ENCODE results near the gene KCNMA1. TPM values are rescaled to one million over a fixed set of nuclear protein-coding genes. Genes with fewer than 3 reads are reported as not detected.

Gene KCNMA1
- polyA plus RNA-seq, 1 of the 3 experiments (the other 2 are of a cell fraction): 107 TPM

GRCh38 chr10:77537720-77538373 lies 99.8 kb downstream of the KCNMA1 start:
- Histone ChIP-seq H3K36me3 (replicated peaks in 1 of 2; ENCODE audit: control insufficient read depth in 1 of 2, insufficient read depth in 2 of 2, low read length in 1 of 2) (no peaks in the 10 kb centered on the region), H3K9me3 (no peaks in the 10 kb centered on the region), H3K9ac (no peak overlapping the region), H3K4me1 (ENCODE audit: control insufficient read depth in 1 of 2, insufficient read depth in 2 of 2, low read depth in 1 of 2, low read length in 1 of 2) (peaks cover 15 to 19% of the 10 kb centered on the region in 2 experiments), H3F3A (replicated peaks; ENCODE audit: insufficient read depth) (peaks cover 16% of the 10 kb centered on the region), H2AFZ (ENCODE audit: low read depth) (no peak overlapping the region), H4K20me1 (ENCODE audit: insufficient read depth) (no peaks in the 10 kb centered on the region), H3K27ac (ENCODE audit: low read depth in 2 of 2, low read length in 1 of 2) (no peak overlapping the region), H3K79me2 (ENCODE audit: insufficient read depth) (peaks cover 12% of the 10 kb centered on the region; the same call in 1 of the 2 replicates), H3K27me3 (ENCODE audit: insufficient read depth) (no peaks in the 10 kb centered on the region), H3K4me2 (no peak overlapping the region), H3K4me3 (ENCODE audit: low read depth in 2 of 2, low read length in 1 of 2) (no peak overlapping the region), H3K9me2 (no peaks in the 10 kb centered on the region)
- WGBS (ENCODE audit: low lambda C conversion rate): 97% methylated on average over 13 of the region's 13 CpGs
- CTCF ChIA-PET: no interaction called here
- no peak for DNase-seq
- POLR2A ChIA-PET: no interaction called here
- TF ChIP-seq MAX (IDR thresholded peaks at IDR 0.05; ENCODE audit: low read depth) (no peak), SIN3A (IDR thresholded peaks at IDR 0.05; ENCODE audit: borderline replicate concordance, low read depth, low read length) (no peak), NFIC (IDR thresholded peaks at IDR 0.05; ENCODE audit: borderline replicate concordance) (no peak), TAF1 (IDR thresholded peaks at IDR 0.05; ENCODE audit: borderline replicate concordance, low read depth, low read length) (no peak), ELF1 (IDR thresholded peaks at IDR 0.05) (no peak), MEF2A (IDR thresholded peaks at IDR 0.05; ENCODE audit: borderline replicate concordance, low read depth) (no peak), TCF12 (IDR thresholded peaks at IDR 0.05) (no peak), PBX3 (IDR thresholded peaks at IDR 0.05) (no peak), MXI1 (IDR thresholded peaks at IDR 0.05; ENCODE audit: low read depth, low read length) (no peak), EP300 (IDR thresholded peaks at IDR 0.05; ENCODE audit: borderline replicate concordance in 1 of 2, low read depth in 1 of 2, low read length in 1 of 2) (no peak)
- TF ChIP-seq, protein P1, sequence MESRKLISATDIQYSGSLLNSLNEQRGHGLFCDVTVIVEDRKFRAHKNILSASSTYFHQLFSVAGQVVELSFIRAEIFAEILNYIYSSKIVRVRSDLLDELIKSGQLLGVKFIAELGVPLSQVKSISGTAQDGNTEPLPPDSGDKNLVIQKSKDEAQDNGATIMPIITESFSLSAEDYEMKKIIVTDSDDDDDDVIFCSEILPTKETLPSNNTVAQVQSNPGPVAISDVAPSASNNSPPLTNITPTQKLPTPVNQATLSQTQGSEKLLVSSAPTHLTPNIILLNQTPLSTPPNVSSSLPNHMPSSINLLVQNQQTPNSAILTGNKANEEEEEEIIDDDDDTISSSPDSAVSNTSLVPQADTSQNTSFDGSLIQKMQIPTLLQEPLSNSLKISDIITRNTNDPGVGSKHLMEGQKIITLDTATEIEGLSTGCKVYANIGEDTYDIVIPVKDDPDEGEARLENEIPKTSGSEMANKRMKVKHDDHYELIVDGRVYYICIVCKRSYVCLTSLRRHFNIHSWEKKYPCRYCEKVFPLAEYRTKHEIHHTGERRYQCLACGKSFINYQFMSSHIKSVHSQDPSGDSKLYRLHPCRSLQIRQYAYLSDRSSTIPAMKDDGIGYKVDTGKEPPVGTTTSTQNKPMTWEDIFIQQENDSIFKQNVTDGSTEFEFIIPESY (IDR thresholded peaks at IDR 0.05; ENCODE audit: borderline replicate concordance, low read depth): no peak

GRCh38 chr10:77537071-77537470 lies 100.5 kb downstream of the KCNMA1 start:
- Histone ChIP-seq H4K20me1 (ENCODE audit: insufficient read depth) (no peaks in the 10 kb centered on the region), H3K4me1 (ENCODE audit: control insufficient read depth in 1 of 2, insufficient read depth in 2 of 2, low read depth in 1 of 2, low read length in 1 of 2) (peaks cover 17 to 26% of the 10 kb centered on the region in 2 experiments), H3K9me3 (no peaks in the 10 kb centered on the region), H3K9me2 (no peaks in the 10 kb centered on the region), H3K9ac (no peak overlapping the region), H3K36me3 (replicated peaks in 1 of 2; ENCODE audit: control insufficient read depth in 1 of 2, insufficient read depth in 2 of 2, low read length in 1 of 2) (no peaks in the 10 kb centered on the region), H3K27ac (ENCODE audit: low read depth in 2 of 2, low read length in 1 of 2) (no peak overlapping the region), H2AFZ (ENCODE audit: low read depth) (no peak overlapping the region), H3K79me2 (ENCODE audit: insufficient read depth) (peaks cover 12% of the 10 kb centered on the region; the same call in 1 of the 2 replicates), H3F3A (replicated peaks; ENCODE audit: insufficient read depth) (peaks cover 22% of the 10 kb centered on the region), H3K4me2 (no peak overlapping the region), H3K4me3 (ENCODE audit: low read depth in 2 of 2, low read length in 1 of 2) (no peak overlapping the region), H3K27me3 (ENCODE audit: insufficient read depth) (no peaks in the 10 kb centered on the region)
- TF ChIP-seq GABPA (IDR thresholded peaks at IDR 0.05; ENCODE audit: low read depth) (no peak), RCOR1 (IDR thresholded peaks at IDR 0.05; ENCODE audit: low read length) (no peak), JUND (IDR thresholded peaks at IDR 0.05) (no peak), FOSL2 (IDR thresholded peaks at IDR 0.05; ENCODE audit: borderline replicate concordance, low read depth) (no peak), ELF1 (IDR thresholded peaks at IDR 0.05) (no peak), RAD21 (IDR thresholded peaks at IDR 0.05; ENCODE audit: low read length) (no peak), GATA2 (CRISPR knock-in tag; IDR thresholded peaks at IDR 0.05) (no peak), POLR2AphosphoS5 (IDR thresholded peaks at IDR 0.05; ENCODE audit: low read depth, low read length) (no peak), SMC3 (IDR thresholded peaks at IDR 0.05; ENCODE audit: low read depth, low read length) (no peak), FOXM1 (IDR thresholded peaks at IDR 0.05; ENCODE audit: low read depth) (no peak), TEAD4 (IDR thresholded peaks at IDR 0.05; ENCODE audit: borderline replicate concordance, insufficient read depth) (no peak), PBX3 (IDR thresholded peaks at IDR 0.05) (no peak), RFX5 (IDR thresholded peaks at IDR 0.05; ENCODE audit: low read length) (no peak)
- TF ChIP-seq, protein P2, sequence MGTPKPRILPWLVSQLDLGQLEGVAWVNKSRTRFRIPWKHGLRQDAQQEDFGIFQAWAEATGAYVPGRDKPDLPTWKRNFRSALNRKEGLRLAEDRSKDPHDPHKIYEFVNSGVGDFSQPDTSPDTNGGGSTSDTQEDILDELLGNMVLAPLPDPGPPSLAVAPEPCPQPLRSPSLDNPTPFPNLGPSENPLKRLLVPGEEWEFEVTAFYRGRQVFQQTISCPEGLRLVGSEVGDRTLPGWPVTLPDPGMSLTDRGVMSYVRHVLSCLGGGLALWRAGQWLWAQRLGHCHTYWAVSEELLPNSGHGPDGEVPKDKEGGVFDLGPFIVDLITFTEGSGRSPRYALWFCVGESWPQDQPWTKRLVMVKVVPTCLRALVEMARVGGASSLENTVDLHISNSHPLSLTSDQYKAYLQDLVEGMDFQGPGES (IDR thresholded peaks at IDR 0.05; ENCODE audit: low read depth, low read length): no peak
- TF ChIP-seq, protein P3, sequence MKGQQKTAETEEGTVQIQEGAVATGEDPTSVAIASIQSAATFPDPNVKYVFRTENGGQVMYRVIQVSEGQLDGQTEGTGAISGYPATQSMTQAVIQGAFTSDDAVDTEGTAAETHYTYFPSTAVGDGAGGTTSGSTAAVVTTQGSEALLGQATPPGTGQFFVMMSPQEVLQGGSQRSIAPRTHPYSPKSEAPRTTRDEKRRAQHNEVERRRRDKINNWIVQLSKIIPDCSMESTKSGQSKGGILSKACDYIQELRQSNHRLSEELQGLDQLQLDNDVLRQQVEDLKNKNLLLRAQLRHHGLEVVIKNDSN (IDR thresholded peaks at IDR 0.05; ENCODE audit: borderline replicate concordance, low read depth): no peak
- no peak for DNase-seq
- 82% methylated on average over 2 of the region's 2 CpGs for WGBS (ENCODE audit: low lambda C conversion rate)
- POLR2A ChIA-PET: no interaction called here
- CTCF ChIA-PET: interaction anchor here (1.4 kb wide), 1 partner anchor 364 kb away, joined by 3 read pairs; no protein-coding TSS in a partner anchor

Measured in SK-N-SH (cell line).